Measurements from ENCODE around the gene TMEM161A.

DNA sequence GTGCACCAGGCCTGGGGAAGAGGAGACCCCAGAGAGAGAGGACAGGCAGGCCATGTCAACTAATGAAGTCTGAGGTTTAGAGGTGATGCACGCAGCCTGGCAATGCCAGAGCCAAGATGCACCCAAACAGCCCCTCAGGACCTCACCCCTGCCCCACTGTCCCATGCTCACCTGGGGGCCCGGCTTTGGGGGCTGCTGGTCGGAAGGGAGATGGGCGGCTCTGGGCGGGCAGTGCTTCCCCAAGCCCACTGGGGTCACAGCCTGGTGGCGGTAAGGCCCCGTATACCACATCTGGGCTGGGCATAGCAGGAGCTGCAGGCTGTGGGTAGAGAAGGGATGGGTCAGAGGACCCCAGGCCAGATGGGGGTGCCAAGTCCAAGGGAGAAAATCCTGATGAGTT lies 8.6 kb upstream of the TMEM161A start:
- no peak for TF ChIP-seq POLR2A (IDR thresholded peaks at IDR 0.05)
- TF ChIP-seq, protein P1, sequence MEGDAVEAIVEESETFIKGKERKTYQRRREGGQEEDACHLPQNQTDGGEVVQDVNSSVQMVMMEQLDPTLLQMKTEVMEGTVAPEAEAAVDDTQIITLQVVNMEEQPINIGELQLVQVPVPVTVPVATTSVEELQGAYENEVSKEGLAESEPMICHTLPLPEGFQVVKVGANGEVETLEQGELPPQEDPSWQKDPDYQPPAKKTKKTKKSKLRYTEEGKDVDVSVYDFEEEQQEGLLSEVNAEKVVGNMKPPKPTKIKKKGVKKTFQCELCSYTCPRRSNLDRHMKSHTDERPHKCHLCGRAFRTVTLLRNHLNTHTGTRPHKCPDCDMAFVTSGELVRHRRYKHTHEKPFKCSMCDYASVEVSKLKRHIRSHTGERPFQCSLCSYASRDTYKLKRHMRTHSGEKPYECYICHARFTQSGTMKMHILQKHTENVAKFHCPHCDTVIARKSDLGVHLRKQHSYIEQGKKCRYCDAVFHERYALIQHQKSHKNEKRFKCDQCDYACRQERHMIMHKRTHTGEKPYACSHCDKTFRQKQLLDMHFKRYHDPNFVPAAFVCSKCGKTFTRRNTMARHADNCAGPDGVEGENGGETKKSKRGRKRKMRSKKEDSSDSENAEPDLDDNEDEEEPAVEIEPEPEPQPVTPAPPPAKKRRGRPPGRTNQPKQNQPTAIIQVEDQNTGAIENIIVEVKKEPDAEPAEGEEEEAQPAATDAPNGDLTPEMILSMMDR (IDR thresholded peaks at IDR 0.05): no peak
